ENCODE results near the gene SLC2A14.
"Not testable (repeated sequence)": the region's sequence is repeated elsewhere in the genome, so short reads cannot be mapped to it uniquely, and the experiment has no call there.

The SLC2A14 gene

DNA sequence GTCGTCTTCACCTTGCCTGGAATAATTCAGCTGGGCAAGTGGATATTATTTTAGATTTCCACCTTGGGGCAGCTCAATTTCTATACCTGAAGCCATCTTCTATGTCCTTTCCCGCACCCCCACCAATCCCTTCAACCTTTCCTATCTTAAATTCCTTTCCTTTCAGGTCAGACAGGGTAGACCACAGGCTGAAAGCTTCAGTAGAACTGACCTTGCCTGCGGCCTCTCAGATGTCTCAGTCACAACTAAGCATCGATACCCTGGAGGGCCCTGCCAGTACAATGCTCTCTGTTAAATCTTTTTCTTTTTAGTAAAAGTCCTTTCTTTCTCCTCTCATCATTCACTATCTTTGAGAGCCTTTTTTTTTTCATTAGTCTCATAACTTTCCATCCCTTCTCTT lies 38.9 kb downstream of the SLC2A14 start:
- Histone ChIP-seq H3K27ac (replicated peaks) (no peak overlapping the region), H3K27me3 (ENCODE audit: insufficient read depth, poor library complexity, severe bottlenecking) (no peaks in the 10 kb centered on the region), H3K4me3 (replicated peaks; ENCODE audit: insufficient read depth, low read length) (no peak overlapping the region)
- no peak for DNase-seq (ENCODE audit: low read depth in 1 of 2, low spot score in 1 of 2)
- TF ChIP-seq, protein P1, sequence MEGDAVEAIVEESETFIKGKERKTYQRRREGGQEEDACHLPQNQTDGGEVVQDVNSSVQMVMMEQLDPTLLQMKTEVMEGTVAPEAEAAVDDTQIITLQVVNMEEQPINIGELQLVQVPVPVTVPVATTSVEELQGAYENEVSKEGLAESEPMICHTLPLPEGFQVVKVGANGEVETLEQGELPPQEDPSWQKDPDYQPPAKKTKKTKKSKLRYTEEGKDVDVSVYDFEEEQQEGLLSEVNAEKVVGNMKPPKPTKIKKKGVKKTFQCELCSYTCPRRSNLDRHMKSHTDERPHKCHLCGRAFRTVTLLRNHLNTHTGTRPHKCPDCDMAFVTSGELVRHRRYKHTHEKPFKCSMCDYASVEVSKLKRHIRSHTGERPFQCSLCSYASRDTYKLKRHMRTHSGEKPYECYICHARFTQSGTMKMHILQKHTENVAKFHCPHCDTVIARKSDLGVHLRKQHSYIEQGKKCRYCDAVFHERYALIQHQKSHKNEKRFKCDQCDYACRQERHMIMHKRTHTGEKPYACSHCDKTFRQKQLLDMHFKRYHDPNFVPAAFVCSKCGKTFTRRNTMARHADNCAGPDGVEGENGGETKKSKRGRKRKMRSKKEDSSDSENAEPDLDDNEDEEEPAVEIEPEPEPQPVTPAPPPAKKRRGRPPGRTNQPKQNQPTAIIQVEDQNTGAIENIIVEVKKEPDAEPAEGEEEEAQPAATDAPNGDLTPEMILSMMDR (IDR thresholded peaks at IDR 0.05; ENCODE audit: insufficient read depth, low read length), result no peak
- no peak for TF ChIP-seq GABPA (IDR thresholded peaks at IDR 0.05; ENCODE audit: low read depth)
- no peak for TF ChIP-seq SPI1 (IDR thresholded peaks at IDR 0.05; ENCODE audit: borderline replicate concordance, low read depth)
- TF ChIP-seq, protein P2, sequence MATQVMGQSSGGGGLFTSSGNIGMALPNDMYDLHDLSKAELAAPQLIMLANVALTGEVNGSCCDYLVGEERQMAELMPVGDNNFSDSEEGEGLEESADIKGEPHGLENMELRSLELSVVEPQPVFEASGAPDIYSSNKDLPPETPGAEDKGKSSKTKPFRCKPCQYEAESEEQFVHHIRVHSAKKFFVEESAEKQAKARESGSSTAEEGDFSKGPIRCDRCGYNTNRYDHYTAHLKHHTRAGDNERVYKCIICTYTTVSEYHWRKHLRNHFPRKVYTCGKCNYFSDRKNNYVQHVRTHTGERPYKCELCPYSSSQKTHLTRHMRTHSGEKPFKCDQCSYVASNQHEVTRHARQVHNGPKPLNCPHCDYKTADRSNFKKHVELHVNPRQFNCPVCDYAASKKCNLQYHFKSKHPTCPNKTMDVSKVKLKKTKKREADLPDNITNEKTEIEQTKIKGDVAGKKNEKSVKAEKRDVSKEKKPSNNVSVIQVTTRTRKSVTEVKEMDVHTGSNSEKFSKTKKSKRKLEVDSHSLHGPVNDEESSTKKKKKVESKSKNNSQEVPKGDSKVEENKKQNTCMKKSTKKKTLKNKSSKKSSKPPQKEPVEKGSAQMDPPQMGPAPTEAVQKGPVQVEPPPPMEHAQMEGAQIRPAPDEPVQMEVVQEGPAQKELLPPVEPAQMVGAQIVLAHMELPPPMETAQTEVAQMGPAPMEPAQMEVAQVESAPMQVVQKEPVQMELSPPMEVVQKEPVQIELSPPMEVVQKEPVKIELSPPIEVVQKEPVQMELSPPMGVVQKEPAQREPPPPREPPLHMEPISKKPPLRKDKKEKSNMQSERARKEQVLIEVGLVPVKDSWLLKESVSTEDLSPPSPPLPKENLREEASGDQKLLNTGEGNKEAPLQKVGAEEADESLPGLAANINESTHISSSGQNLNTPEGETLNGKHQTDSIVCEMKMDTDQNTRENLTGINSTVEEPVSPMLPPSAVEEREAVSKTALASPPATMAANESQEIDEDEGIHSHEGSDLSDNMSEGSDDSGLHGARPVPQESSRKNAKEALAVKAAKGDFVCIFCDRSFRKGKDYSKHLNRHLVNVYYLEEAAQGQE (IDR thresholded peaks at IDR 0.05; ENCODE audit: insufficient replicate concordance, low read depth), result no peak
- no peak for TF ChIP-seq POLR2AphosphoS5 (IDR thresholded peaks at IDR 0.05; ENCODE audit: low read depth)

DNA sequence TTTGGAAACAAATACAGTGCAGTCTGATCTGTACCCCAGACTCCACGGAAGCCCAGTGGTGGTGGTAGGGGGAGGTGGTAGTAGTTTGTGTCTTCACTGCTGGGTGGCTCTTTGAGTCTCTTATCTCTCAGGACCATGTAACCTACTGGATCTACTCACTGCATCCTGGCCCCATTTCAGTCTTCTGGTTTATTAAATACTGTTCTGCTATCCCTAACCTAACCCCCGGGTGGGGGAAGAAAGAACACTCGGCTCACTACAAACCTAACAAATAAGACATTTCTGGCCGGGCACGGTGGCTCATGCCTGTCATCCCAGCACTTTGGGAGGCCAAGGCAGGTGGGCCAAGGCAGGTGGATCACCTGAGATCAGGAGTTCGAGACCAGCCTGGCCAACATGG lies 39.5 kb downstream of the SLC2A14 start:
- DNase-seq (ENCODE audit: low read depth in 1 of 2, low spot score in 1 of 2); H3K4me3 ChIP-seq (replicated peaks; ENCODE audit: insufficient read depth, low read length); H3K27ac ChIP-seq (replicated peaks): not testable (repeated sequence)

DNA sequence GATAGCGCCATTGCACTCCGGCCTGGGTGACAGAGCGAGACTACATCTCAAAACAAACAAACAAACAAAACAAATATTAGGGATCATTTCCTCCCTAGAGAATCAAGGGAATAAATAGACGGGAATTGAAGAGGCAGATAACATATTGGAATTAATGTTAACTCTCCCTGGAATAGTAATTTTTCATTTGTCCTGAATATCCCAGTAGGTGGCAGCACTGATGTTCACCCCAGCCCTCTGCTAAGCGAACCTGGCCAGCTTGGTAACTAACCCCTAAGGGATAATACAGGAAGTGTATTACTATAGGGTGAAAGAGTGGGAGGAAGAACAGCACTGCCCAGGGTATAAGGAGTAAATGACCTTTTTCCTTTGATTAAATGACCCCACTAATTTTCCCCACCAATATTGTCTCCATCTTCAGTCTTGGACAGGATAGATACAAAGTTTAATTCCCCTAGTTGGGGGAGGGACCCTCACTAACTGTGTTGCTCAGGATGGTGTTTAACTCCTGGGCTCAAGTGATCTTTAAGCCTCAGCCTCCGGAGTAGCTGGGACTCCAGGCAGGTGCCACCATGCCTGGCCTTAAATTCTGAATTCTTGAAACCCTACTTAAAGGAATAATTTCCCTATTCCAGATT lies 40.5 kb downstream of the SLC2A14 start:
- Histone ChIP-seq H3K4me3 (replicated peaks; ENCODE audit: insufficient read depth, low read length) (no peak overlapping the region), H3K27me3 (ENCODE audit: insufficient read depth, poor library complexity, severe bottlenecking) (no peaks in the 10 kb centered on the region), H3K27ac (replicated peaks) (no peak overlapping the region)
- TF ChIP-seq GABPA (IDR thresholded peaks at IDR 0.05; ENCODE audit: low read depth), result no peak
- TF ChIP-seq POLR2AphosphoS5 (IDR thresholded peaks at IDR 0.05; ENCODE audit: low read depth), result no peak
- TF ChIP-seq, protein P1 (IDR thresholded peaks at IDR 0.05; ENCODE audit: insufficient read depth, low read length), result peak; percentile 20
- TF ChIP-seq SPI1 (IDR thresholded peaks at IDR 0.05; ENCODE audit: borderline replicate concordance, low read depth), result peak; percentile 81
- TF ChIP-seq, protein P2 (IDR thresholded peaks at IDR 0.05; ENCODE audit: insufficient replicate concordance, low read depth), result no peak
- DNase-seq (ENCODE audit: low read depth in 1 of 2, low spot score in 1 of 2), result peak; percentile 16 to 74

More for the DNA sequence above, 39.5 kb downstream of the SLC2A14 start:
- not testable (repeated sequence) for H3K27me3 ChIP-seq (ENCODE audit: insufficient read depth, poor library complexity, severe bottlenecking)

DNA sequence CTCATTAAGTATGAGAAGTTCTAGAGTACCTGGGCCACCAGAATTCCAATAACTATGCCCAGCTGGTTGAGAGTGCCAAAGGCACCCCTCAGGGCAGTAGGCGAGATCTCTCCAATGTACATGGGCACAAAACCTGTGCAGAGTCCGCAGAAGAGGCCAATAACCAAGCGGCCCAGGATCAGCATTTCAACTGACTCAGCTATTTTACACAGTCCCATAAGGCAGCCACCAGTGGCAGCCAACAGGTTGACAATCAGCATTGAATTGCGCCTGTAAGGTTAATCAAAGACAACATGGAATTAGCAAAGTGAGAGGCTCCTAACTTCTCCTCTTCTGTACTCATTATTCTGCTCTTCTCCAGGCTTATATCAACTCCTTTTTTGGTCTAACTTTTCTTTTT lies 43.0 kb downstream of the SLC2A14 start:
- not testable (repeated sequence) for H3K27me3 ChIP-seq (ENCODE audit: insufficient read depth, poor library complexity, severe bottlenecking); H3K4me3 ChIP-seq (replicated peaks; ENCODE audit: insufficient read depth, low read length); DNase-seq (ENCODE audit: low read depth in 1 of 2, low spot score in 1 of 2); H3K27ac ChIP-seq (replicated peaks)

DNA sequence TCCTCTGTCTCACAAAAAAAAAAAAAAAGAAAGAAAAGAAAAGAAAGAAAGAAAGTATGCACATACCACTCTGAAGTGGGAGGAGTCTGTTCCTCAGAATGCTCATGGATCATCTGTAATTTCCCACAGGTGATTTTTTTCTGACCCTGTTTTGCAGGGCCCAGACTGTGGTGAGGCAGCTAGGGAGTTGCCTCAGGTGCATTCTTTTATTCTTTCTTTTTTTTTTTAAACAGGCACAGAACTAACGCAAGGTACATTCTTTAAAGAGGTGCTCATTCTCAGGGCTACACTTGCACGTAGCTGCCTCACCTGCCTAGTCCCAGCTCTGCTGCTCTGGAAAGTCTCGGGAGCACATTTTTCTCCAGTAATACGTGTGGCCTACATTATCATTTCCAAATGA lies 47.0 kb downstream of the SLC2A14 start:
- not testable (repeated sequence) for H3K27me3 ChIP-seq (ENCODE audit: insufficient read depth, poor library complexity, severe bottlenecking); H3K4me3 ChIP-seq (replicated peaks; ENCODE audit: insufficient read depth, low read length); H3K27ac ChIP-seq (replicated peaks); DNase-seq (ENCODE audit: low read depth in 1 of 2, low spot score in 1 of 2)
